ENCODE data around the gene TOP3A.
A peak's percentile ranks its signal among the peaks of the same experiment; 100 is the strongest.

DNA sequence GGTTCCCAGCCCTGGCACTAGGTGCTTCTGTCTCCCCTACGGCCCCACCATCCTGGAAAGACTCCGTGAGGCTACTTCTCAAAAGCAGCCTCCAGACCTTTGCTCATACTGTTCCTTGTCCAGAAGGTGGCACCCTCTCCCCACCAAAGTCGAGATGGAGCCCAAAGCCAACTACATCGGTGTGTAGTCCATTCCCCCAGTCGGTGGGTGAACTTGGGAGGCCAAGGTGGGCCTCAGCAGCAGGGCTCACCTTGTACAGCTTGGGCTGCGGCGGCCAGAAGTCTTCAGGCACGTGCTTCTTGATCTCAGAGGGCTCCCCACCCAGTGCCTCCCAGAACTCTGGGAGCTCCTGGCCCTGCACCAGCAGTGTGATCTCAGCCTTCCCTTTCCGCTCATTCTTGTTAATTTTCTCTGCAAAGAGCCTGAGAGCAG is 66.5 kb downstream of the TOP3A start:
- TF ChIP-seq, protein P1, sequence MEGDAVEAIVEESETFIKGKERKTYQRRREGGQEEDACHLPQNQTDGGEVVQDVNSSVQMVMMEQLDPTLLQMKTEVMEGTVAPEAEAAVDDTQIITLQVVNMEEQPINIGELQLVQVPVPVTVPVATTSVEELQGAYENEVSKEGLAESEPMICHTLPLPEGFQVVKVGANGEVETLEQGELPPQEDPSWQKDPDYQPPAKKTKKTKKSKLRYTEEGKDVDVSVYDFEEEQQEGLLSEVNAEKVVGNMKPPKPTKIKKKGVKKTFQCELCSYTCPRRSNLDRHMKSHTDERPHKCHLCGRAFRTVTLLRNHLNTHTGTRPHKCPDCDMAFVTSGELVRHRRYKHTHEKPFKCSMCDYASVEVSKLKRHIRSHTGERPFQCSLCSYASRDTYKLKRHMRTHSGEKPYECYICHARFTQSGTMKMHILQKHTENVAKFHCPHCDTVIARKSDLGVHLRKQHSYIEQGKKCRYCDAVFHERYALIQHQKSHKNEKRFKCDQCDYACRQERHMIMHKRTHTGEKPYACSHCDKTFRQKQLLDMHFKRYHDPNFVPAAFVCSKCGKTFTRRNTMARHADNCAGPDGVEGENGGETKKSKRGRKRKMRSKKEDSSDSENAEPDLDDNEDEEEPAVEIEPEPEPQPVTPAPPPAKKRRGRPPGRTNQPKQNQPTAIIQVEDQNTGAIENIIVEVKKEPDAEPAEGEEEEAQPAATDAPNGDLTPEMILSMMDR (IDR thresholded peaks at IDR 0.05): peak; percentile 46 to 62 (median 61)
- peak; percentile 31 to 39 for TF ChIP-seq POLR2AphosphoS5 (IDR thresholded peaks at IDR 0.05)
- no peak for TF ChIP-seq POLR2A (IDR thresholded peaks at IDR 0.05; ENCODE audit: low read depth)
